ENCODE data around the gene HMGXB4.

- no peak for TF ChIP-seq POLR2A (IDR thresholded peaks at IDR 0.05)
- TF ChIP-seq CTCF (IDR thresholded peaks at IDR 0.05) = no peak
These were observed 75.9 kb downstream of the HMGXB4 start for GRCh38 chr22:35333220-35333619.

Measured in Peyer's patch (tissue), 4 donors.